ENCODE results near the gene DRC3. TPM values are rescaled to one million over a fixed set of nuclear protein-coding genes. Genes with fewer than 3 reads are reported as not detected.
A peak's percentile ranks its signal among the peaks of the same experiment; 100 is the strongest.

DRC3 gene
- total RNA-seq, 1 experiment from 2014 or later: 2.4 TPM

- TF ChIP-seq MAX (IDR thresholded peaks at IDR 0.05) (no peak), FOSL1 (IDR thresholded peaks at IDR 0.05; ENCODE audit: low read depth) (no peak), EZH2phosphoT487 (IDR thresholded peaks at IDR 0.05; ENCODE audit: borderline replicate concordance) (no peak), SRF (IDR thresholded peaks at IDR 0.05; ENCODE audit: low read depth) (no peak), POLR2AphosphoS5 (IDR thresholded peaks at IDR 0.05; ENCODE audit: low read depth, low read length) (no peak), CEBPB (IDR thresholded peaks at IDR 0.05; ENCODE audit: low read depth) (no peak), POLR2A (IDR thresholded peaks at IDR 0.05; ENCODE audit: borderline replicate concordance, extremely low read depth, insufficient read depth, insufficient read length) (no peak), SIN3A (IDR thresholded peaks at IDR 0.05; ENCODE audit: low read depth) (no peak), ELF1 (IDR thresholded peaks at IDR 0.05; ENCODE audit: borderline replicate concordance, low read depth) (no peak), EGR1 (IDR thresholded peaks at IDR 0.05; ENCODE audit: low read depth) (no peak), CBX3 (IDR thresholded peaks at IDR 0.05; ENCODE audit: low read depth) (no peak)
Measured at GRCh38 chr17:18031955-18032354, 59.3 kb downstream of the DRC3 start (continued).

GRCh38 chr17:18033442-18034099 lies 60.9 kb downstream of the DRC3 start:
- Histone ChIP-seq H3K9me2 (ENCODE audit: insufficient read depth) (no peaks in the 10 kb centered on the region), H3K27ac (ENCODE audit: low read depth, low read length) (no peak overlapping the region), H2AFZ (ENCODE audit: low read depth, low read length, poor library complexity, severe bottlenecking) (no peak overlapping the region), H3K36me3 (ENCODE audit: control insufficient read depth in 1 of 2, insufficient read depth in 2 of 2, low read length in 2 of 2) (no peaks in the 10 kb centered on the region), H3K9ac (ENCODE audit: low read length) (no peak overlapping the region), H3K4me2 (ENCODE audit: low read length) (no peak overlapping the region), H4K20me1 (ENCODE audit: insufficient read depth) (no peaks in the 10 kb centered on the region), H3K79me2 (ENCODE audit: insufficient read depth, low read length) (peaks cover 21% of the 10 kb centered on the region), H3K27me3 (ENCODE audit: insufficient read depth, low read length) (no peaks in the 10 kb centered on the region), H3K4me1 (ENCODE audit: control insufficient read depth in 1 of 2, insufficient read depth in 2 of 2, low read length in 2 of 2) (peaks cover 6 to 23% of the 10 kb centered on the region in 2 experiments; a peak in 3 of 4 replicates), H3K9me3 (ENCODE audit: control insufficient read depth in 1 of 2, insufficient read depth in 1 of 2, low read depth in 1 of 2, low read length in 2 of 2) (no peaks in the 10 kb centered on the region), H3K4me3 (replicated peaks in 1 of 2; ENCODE audit: low read depth in 1 of 2, low read length in 2 of 2) (no peak overlapping the region)
- ATAC-seq: peak; percentile 94
- CTCF ChIA-PET: interaction anchor here (1.0 to 3.1 kb wide), 9 partner anchors 12 to 537 kb away, joined by 3 to 26 read pairs (median 4); partner anchors contain the start of gene RAI1
- intact Hi-C loops (cut with micrococcal nuclease): loop anchor here (1.0 to 10.0 kb wide), 4 partner anchors 142 to 679 kb away; partner anchors contain the start of gene RAI1
- peak; percentile 80 for DNase-seq (ENCODE audit: low read depth, low spot score)
- TF ChIP-seq CTCF (IDR thresholded peaks at IDR 0.05 in 2 of 3, conservative IDR thresholded peaks at IDR 0.05 in 1 of 3; ENCODE audit: borderline replicate concordance in 1 of 3, insufficient read depth in 1 of 3, low read depth in 2 of 3, low read length in 2 of 3): peak; percentile 50 to 92 (median 70)
- peak; percentile 98 for TF ChIP-seq RAD21 (IDR thresholded peaks at IDR 0.05; ENCODE audit: low read depth)
- TF ChIP-seq FOSL1 (IDR thresholded peaks at IDR 0.05; ENCODE audit: low read depth): no peak
- peak; percentile 86; the same call in 1 of the 2 replicates for TF ChIP-seq ELF1 (IDR thresholded peaks at IDR 0.05; ENCODE audit: borderline replicate concordance, low read depth)
- RAD21 ChIA-PET (ENCODE audit: low non-redundant PET in 1 of 2, low total read pairs in 2 of 2, uncharacterized antibody in 2 of 2, unreplicated experiment in 2 of 2): interaction anchor here (0.7 to 2.6 kb wide), 8 partner anchors 112 to 537 kb away, joined by 3 to 13 read pairs (median 4); no protein-coding TSS in a partner anchor
- BruUV-seq (replicated peaks): no TSS peak
- POLR2A ChIA-PET: no interaction called here

Data from HCT116 (cell line).